Smooth muscle cell (in vitro differentiated cells): ENCODE measurements around the gene E2F4. TPM values are rescaled to one million over a fixed set of nuclear protein-coding genes. Genes with fewer than 3 reads are reported as not detected.

Source experiments
- DNase-seq: peaks from one replicate; lab custom pipeline; 2025; ENCODE audit not compliant: unreplicated experiment; lab: John Stamatoyannopoulos, UW
- H2AFZ ChIP-seq: fragments of 200-600 bp; sonication (generic); 2 replicates; pipeline ENCODE4 v1.6.0; 2016; ENCODE audit warnings: antibody characterized with exemption, low read depth, mild to moderate bottlenecking
- H3F3A ChIP-seq: fragments of 200-600 bp; sonication (generic); 2 replicates; pipeline ENCODE4 v1.6.0; 2017; ENCODE audit warnings: antibody characterized with exemption, low read depth
- H3K27ac ChIP-seq: fragments of 200-600 bp; sonication (generic); 2 replicates; pipeline ENCODE4 v1.5.1; 2016; ENCODE audit warnings: low read depth, mild to moderate bottlenecking
- H3K27me3 ChIP-seq: fragments of 200-600 bp; sonication (generic); 2 replicates; pipeline ENCODE4 v1.6.1; 2016; ENCODE audit warnings: low read depth, mild to moderate bottlenecking
- H3K36me3 ChIP-seq: fragments of 200-600 bp; sonication (generic); 2 replicates; pipeline ENCODE4 v1.5.1; 2016; ENCODE audit warnings: low read depth
- H3K4me1 ChIP-seq: fragments of 200-600 bp; sonication (generic); 2 replicates; pipeline ENCODE4 v1.5.1; 2016; ENCODE audit warnings: low read depth
- H3K4me2 ChIP-seq: fragments of 200-600 bp; sonication (generic); 2 replicates; pipeline ENCODE4 v1.6.0; 2016; ENCODE audit warnings: mild to moderate bottlenecking
- H3K4me3 ChIP-seq: fragments of 200-600 bp; sonication (generic); 2 replicates; pipeline ENCODE4 v1.5.1; 2016; ENCODE audit warnings: mild to moderate bottlenecking
- H3K79me2 ChIP-seq: fragments of 200-600 bp; sonication (generic); 2 replicates; pipeline ENCODE4 v1.6.0; 2016; ENCODE audit warnings: low read depth, mild to moderate bottlenecking
- H3K9ac ChIP-seq: fragments of 200-600 bp; sonication (generic); 2 replicates; pipeline ENCODE4 v1.6.0; 2016; ENCODE audit warnings: low read depth
- H3K9me3 ChIP-seq: fragments of 200-600 bp; sonication (generic); replicated peaks from 2 replicates; pipeline ENCODE4 v1.5.1; 2016; ENCODE audit warnings: low read depth
- H4K20me1 ChIP-seq: fragments of 200-600 bp; sonication (generic); 2 replicates; pipeline ENCODE4 v1.6.0; 2016; ENCODE audit warnings: low read depth
- WGBS: methylation state at CpG from one replicate; pipeline ENCODE4 v1.1.7; 2016; ENCODE audit warnings: low lambda C conversion rate; 5-methylcytosine and 5-hydroxymethylcytosine counted together
- polyA plus RNA-seq: library from polyadenylated mRNA; unstranded; fragments of >200 nt; fragmentation: Nextera tagmentation; extraction: Ambion mirVana; gene quantifications from 2 replicates; pipeline ENCODE4 v1.2.1, GENCODE V29; 2016
- total RNA-seq: library from RNA; depleted of rRNA; stranded (reverse); fragments of >200 nt; gene quantifications from 2 replicates; pipeline ENCODE4 v1.2.3, GENCODE V29; 2014
- TF ChIP-seq, protein P1 (sequence below): fragments of 200-600 bp; sonication (generic); IDR thresholded peaks from 2 replicates; pipeline ENCODE4 v1.5.1; 2017; ENCODE audit warnings: borderline replicate concordance, mild to moderate bottlenecking, antibody characterized with exemption; ENCODE audit not compliant: insufficient read depth, poor library complexity, severe bottlenecking

E2F4 gene
- total and polyA plus RNA-seq, 2 experiments from 2014 or later: 49.9 to 53.8 TPM

GRCh38 chr16:67237396-67238277 lies 45.7 kb downstream of the E2F4 start:
- TF ChIP-seq, protein P1, sequence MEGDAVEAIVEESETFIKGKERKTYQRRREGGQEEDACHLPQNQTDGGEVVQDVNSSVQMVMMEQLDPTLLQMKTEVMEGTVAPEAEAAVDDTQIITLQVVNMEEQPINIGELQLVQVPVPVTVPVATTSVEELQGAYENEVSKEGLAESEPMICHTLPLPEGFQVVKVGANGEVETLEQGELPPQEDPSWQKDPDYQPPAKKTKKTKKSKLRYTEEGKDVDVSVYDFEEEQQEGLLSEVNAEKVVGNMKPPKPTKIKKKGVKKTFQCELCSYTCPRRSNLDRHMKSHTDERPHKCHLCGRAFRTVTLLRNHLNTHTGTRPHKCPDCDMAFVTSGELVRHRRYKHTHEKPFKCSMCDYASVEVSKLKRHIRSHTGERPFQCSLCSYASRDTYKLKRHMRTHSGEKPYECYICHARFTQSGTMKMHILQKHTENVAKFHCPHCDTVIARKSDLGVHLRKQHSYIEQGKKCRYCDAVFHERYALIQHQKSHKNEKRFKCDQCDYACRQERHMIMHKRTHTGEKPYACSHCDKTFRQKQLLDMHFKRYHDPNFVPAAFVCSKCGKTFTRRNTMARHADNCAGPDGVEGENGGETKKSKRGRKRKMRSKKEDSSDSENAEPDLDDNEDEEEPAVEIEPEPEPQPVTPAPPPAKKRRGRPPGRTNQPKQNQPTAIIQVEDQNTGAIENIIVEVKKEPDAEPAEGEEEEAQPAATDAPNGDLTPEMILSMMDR: no peak
- Histone ChIP-seq H3K4me3 (no peak overlapping the region), H3K4me1 (peaks cover 10% of the 10 kb centered on the region), H3K27ac (no peak overlapping the region), H2AFZ (no peak overlapping the region), H3K27me3 (no peaks in the 10 kb centered on the region), H4K20me1 (no peaks in the 10 kb centered on the region), H3K36me3 (no peaks in the 10 kb centered on the region), H3F3A (peaks cover 29% of the 10 kb centered on the region), H3K9ac (no peak overlapping the region), H3K4me2 (no peak overlapping the region), H3K79me2 (peaks cover 5% of the 10 kb centered on the region), H3K9me3 (no peaks in the 10 kb centered on the region)
- WGBS: 91% methylated on average over 16 of the region's 16 CpGs
- no peak for DNase-seq

DNA sequence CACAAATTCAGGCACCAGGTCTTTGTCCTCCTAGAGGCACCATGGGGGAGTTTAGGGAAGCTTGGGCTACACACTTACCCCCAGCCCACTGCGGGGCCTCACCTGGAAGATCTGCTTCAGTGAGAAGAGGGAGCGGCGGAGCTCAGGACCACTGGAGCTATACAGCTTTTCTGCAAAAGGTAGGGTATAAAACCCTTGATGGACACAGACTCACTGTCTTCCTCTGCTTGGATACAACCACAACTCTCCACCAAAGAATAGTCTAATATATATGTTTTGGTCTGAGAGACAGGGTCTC lies 46.3 kb downstream of the E2F4 start:
- no peaks in the 10 kb centered on the region for H3K36me3 ChIP-seq
- no peaks in the 10 kb centered on the region for H4K20me1 ChIP-seq
- DNase-seq: no peak
- no peaks in the 10 kb centered on the region for H3K27me3 ChIP-seq
- TF ChIP-seq, protein P1: no peak
- H3K9me3 ChIP-seq: no peaks in the 10 kb centered on the region
- peaks cover 32% of the 10 kb centered on the region for H3F3A ChIP-seq
- H3K4me1 ChIP-seq: peaks cover 10% of the 10 kb centered on the region
- no peak overlapping the region for H3K9ac ChIP-seq
- no peak overlapping the region for H2AFZ ChIP-seq
- 95% methylated on average over 3 of the region's 3 CpGs for WGBS
- no peak overlapping the region for H3K4me3 ChIP-seq
- no peak overlapping the region for H3K27ac ChIP-seq
- H3K4me2 ChIP-seq: no peak overlapping the region
- H3K79me2 ChIP-seq: peaks cover 11% of the 10 kb centered on the region

DNA sequence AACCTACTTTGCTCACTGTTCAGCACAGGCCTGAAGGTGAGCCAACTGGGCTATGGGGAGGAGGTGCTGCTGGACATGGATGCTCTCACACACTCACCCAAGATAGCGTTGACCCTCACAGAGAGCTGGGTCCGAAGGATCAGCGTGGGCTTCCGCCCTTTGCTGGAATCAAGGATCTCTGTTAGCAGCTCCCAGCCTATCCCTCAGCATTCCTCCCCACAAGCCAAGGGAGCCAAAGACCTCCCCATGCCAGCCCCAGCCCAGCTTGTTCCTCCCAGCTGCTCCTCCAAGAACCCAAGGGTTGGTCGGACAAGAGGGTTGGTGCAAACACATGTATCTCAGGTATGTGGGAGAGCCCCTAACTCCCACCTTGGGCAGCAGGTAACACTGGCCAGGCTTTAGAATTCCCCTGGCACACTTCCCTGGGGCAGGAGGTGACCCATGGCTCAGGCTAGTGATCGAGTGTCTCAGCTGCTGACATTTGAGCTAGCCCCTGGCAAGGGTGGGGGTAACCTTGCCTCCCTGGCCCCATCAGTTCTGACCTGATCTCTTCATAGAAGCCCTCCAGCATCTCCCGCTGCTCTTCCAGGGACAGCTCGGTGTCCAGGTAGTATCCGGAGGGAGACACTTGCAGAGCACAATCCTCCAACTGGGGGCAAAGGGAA lies 47.0 kb downstream of the E2F4 start:
- H4K20me1 ChIP-seq: no peaks in the 10 kb centered on the region
- no peak overlapping the region for H3K4me2 ChIP-seq
- peaks cover 10% of the 10 kb centered on the region for H3K4me1 ChIP-seq
- no peak overlapping the region for H3K4me3 ChIP-seq
- no peaks in the 10 kb centered on the region for H3K9me3 ChIP-seq
- H3K27me3 ChIP-seq: no peaks in the 10 kb centered on the region
- peaks cover 18% of the 10 kb centered on the region for H3K79me2 ChIP-seq
- no peak overlapping the region for H3K9ac ChIP-seq
- 98% methylated on average over 9 of the region's 9 CpGs for WGBS
- TF ChIP-seq, protein P1: no peak
- no peak overlapping the region for H3K27ac ChIP-seq
- H3K36me3 ChIP-seq: no peaks in the 10 kb centered on the region
- no peak for DNase-seq
- H3F3A ChIP-seq: peaks cover 40% of the 10 kb centered on the region
- H2AFZ ChIP-seq: no peak overlapping the region
